CD8-positive, alpha-beta memory T cell (primary cell): ENCODE data around the gene WWTR1. TPM values are rescaled to one million over a fixed set of nuclear protein-coding genes. Genes with fewer than 3 reads are reported as not detected.

Experiments
- CTCF ChIA-PET: fragments of 350-600 bp; sonication (Branson Sonifier 250); formaldehyde crosslinking; loops from one replicate; lab custom pipeline; 2021; ENCODE audit warnings: antibody characterized with exemption; lab: Charles Lee
- POLR2A ChIA-PET: fragments of 350-600 bp; sonication (Branson Sonifier 250); formaldehyde crosslinking; loops from one replicate; lab custom pipeline; 2021; ENCODE audit warnings: antibody characterized with exemption; lab: Charles Lee
- DNase-seq, 5 donors: peaks; one replicate each; pipeline versions ENCODE4 v3.0.0 to v3.0.0-alpha.2; 2020 to 2022; ENCODE audit warnings: mixed read lengths in 1 of 5
- H3K27ac ChIP-seq: one replicate; pipeline ENCODE4 v1.7.0; 2013; ENCODE audit warnings: low read depth, mild to moderate bottlenecking, low read length, moderate library complexity
- H3K27me3 ChIP-seq: 2 replicates; pipeline ENCODE4 v1.7.0; 2013; ENCODE audit warnings: low read length, mild to moderate bottlenecking; ENCODE audit not compliant: insufficient read depth, poor library complexity, severe bottlenecking
- H3K36me3 ChIP-seq: 2 replicates; pipeline ENCODE4 v1.7.0; 2013; ENCODE audit warnings: mild to moderate bottlenecking, low read length, moderate library complexity; ENCODE audit not compliant: insufficient read depth
- H3K4me1 ChIP-seq: 2 replicates; pipeline ENCODE4 v1.7.0; 2013; ENCODE audit warnings: mild to moderate bottlenecking, low read length, moderate library complexity; ENCODE audit not compliant: insufficient read depth
- H3K4me3 ChIP-seq: 2 replicates; pipeline ENCODE4 v1.7.0; 2013; ENCODE audit warnings: mild to moderate bottlenecking, low read length
- H3K9me3 ChIP-seq: 2 replicates; pipeline ENCODE4 v1.7.0; 2013; ENCODE audit warnings: mild to moderate bottlenecking, low read length
- H3K27ac Mint-ChIP-seq, 8 donors: one replicate each; pipeline ENCODE4 v1.8.0; 2020 to 2021; ENCODE audit warnings: mixed read lengths in 8 of 8, mild to moderate bottlenecking in 6 of 8, inconsistent platforms in 3 of 8, moderate library complexity in 3 of 8
- H3K27me3 Mint-ChIP-seq, 2 donors: one replicate each; pipeline ENCODE4 v1.8.0; 2020 to 2021; ENCODE audit warnings: mixed read lengths in 2 of 2, mild to moderate bottlenecking in 1 of 2, moderate library complexity in 1 of 2
- H3K36me3 Mint-ChIP-seq, 3 donors: one replicate each; pipeline ENCODE4 v1.8.0; 2020 to 2021; ENCODE audit warnings: mixed read lengths in 3 of 3, inconsistent platforms in 1 of 3, mild to moderate bottlenecking in 1 of 3
- H3K4me1 Mint-ChIP-seq, 3 donors: one replicate each; pipeline ENCODE4 v1.8.0; 2020 to 2021; ENCODE audit warnings: mixed read lengths in 3 of 3, inconsistent platforms in 1 of 3, mild to moderate bottlenecking in 1 of 3
- H3K4me3 Mint-ChIP-seq, 7 donors: one replicate each; pipeline ENCODE4 v1.8.0; 2020 to 2021; ENCODE audit warnings: mixed read lengths in 7 of 7, mild to moderate bottlenecking in 6 of 7, moderate library complexity in 4 of 7, inconsistent platforms in 2 of 7
- H3K9me3 Mint-ChIP-seq, 5 donors: one replicate each; pipeline ENCODE4 v1.8.0; 2020 to 2022; ENCODE audit warnings: mixed read lengths in 5 of 5, mild to moderate bottlenecking in 3 of 5, moderate library complexity in 2 of 5, inconsistent platforms in 1 of 5
- polyA plus RNA-seq: library from polyadenylated mRNA; unstranded; fragments of 300-500 nt; fragmentation: Illumina TruSeq; gene quantifications from one replicate; pipeline ENCODE4 v1.2.3, GENCODE V29; 2021
- total RNA-seq, 2 experiments: library from RNA; stranded (reverse); gene quantifications; one replicate each; pipeline ENCODE4 v1.2.3, GENCODE V29; 2021

WWTR1 gene
- total and polyA plus RNA-seq, 3 experiments from 2014 or later = 0.60 to 1.9 (median 0.98) TPM

DNA sequence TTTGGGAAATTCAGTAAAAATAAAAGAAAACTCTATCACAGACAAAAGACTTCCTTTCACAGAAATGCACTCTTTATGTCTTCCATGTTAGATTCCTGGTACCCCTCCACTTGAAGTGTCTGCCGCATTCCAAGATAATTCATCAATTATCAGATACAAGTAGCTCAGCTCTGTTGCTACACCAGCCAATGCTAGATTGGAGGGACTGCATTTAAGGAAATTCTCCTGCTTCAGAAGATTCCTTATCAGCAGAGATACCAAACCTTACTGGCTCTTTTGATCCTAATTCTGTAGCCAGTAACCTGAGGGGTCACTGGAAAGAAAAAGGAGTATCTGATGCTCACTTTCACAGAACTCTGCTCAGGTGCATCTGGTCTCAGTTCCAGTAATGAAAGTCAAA is 119.5 kb downstream of the WWTR1 start:
- POLR2A ChIA-PET = no interaction called here
- H3K27me3 ChIP-seq = no peaks in the 10 kb centered on the region
- no peak overlapping the region for H3K4me3 Mint-ChIP-seq
- DNase-seq = no peak
- no peaks in the 10 kb centered on the region for H3K9me3 ChIP-seq
- no peaks in the 10 kb centered on the region for H3K4me1 ChIP-seq
- H3K36me3 ChIP-seq = no peaks in the 10 kb centered on the region
- no peaks in the 10 kb centered on the region for H3K9me3 Mint-ChIP-seq
- H3K27ac ChIP-seq = no peak overlapping the region
- no peaks in the 10 kb centered on the region for H3K4me1 Mint-ChIP-seq
- peaks cover 0 to 3% of the 10 kb centered on the region in 2 donors for H3K27me3 Mint-ChIP-seq
- no peak overlapping the region for H3K27ac Mint-ChIP-seq
- peaks cover 0 to 2% (median 0%) of the 10 kb centered on the region in 3 donors for H3K36me3 Mint-ChIP-seq
- CTCF ChIA-PET = no interaction called here
- no peak overlapping the region for H3K4me3 ChIP-seq

DNA sequence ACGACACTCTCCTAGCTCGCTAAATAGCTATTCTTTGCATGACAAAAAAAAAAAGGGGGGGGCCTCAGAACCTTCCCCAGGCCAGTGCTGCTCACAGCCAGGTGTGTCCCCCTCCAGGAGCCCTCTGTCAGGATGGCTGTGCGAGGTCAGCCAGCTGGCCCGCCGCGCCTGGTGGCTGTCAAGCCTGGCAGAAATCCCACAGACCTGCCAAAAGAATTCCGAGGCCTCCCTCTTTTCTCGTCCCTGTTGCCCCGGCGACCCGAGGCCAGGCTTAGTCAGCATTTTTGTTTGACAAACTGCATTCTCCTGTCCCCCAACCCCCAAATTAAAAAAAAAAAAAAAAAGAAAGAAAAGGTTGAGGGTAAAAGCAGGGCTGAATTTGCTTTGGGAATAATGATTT is 121.4 kb downstream of the WWTR1 start:
- Mint-ChIP-seq H3K27ac (no peak overlapping the region), H3K36me3 (peaks cover 0 to 2% (median 0%) of the 10 kb centered on the region in 3 donors), H3K4me1 (peaks cover 0 to 8% (median 2%) of the 10 kb centered on the region in 3 donors), H3K9me3 (no peaks in the 10 kb centered on the region), H3K4me3 (no peak overlapping the region), H3K27me3 (peaks cover 0 to 2% of the 10 kb centered on the region in 2 donors)
- ChIA-PET CTCF (no interaction called here), POLR2A (no interaction called here)
- Histone ChIP-seq H3K9me3 (no peaks in the 10 kb centered on the region), H3K4me3 (no peak overlapping the region), H3K4me1 (no peaks in the 10 kb centered on the region), H3K36me3 (no peaks in the 10 kb centered on the region), H3K27ac (no peak overlapping the region), H3K27me3 (no peaks in the 10 kb centered on the region)
- DNase-seq = no peak

DNA sequence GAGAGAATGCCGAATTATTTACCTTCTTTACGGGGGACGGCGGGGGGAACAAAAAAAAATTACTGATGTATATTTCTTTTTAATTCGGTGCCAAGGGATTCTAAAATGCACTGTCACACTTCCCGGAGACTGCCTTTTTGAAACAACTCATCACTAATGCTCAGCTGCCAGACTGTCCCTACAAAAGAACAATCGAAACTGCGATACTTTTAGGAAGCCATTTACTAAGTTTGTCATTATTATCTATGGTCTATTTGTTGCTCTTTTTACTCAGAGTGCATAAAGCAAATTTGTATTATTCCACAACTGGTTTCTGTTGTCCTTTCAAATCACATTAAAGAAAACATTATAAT is 122.5 kb downstream of the WWTR1 start:
- H3K9me3 ChIP-seq = no peaks in the 10 kb centered on the region
- H3K4me1 ChIP-seq = no peaks in the 10 kb centered on the region
- peaks cover 0 to 3% of the 10 kb centered on the region in 2 donors for H3K27me3 Mint-ChIP-seq
- no peak overlapping the region for H3K27ac ChIP-seq
- no peaks in the 10 kb centered on the region for H3K36me3 ChIP-seq
- no peaks in the 10 kb centered on the region for H3K27me3 ChIP-seq
- H3K4me1 Mint-ChIP-seq = peaks cover 0 to 8% (median 2%) of the 10 kb centered on the region in 3 donors
- ChIA-PET POLR2A (no interaction called here), CTCF (no interaction called here)
- DNase-seq = no peak
- H3K27ac Mint-ChIP-seq = no peak overlapping the region
- no peak overlapping the region for H3K4me3 ChIP-seq
- H3K4me3 Mint-ChIP-seq = no peak overlapping the region
- H3K9me3 Mint-ChIP-seq = no peaks in the 10 kb centered on the region
- H3K36me3 Mint-ChIP-seq = peaks cover 0 to 2% (median 0%) of the 10 kb centered on the region in 3 donors

DNA sequence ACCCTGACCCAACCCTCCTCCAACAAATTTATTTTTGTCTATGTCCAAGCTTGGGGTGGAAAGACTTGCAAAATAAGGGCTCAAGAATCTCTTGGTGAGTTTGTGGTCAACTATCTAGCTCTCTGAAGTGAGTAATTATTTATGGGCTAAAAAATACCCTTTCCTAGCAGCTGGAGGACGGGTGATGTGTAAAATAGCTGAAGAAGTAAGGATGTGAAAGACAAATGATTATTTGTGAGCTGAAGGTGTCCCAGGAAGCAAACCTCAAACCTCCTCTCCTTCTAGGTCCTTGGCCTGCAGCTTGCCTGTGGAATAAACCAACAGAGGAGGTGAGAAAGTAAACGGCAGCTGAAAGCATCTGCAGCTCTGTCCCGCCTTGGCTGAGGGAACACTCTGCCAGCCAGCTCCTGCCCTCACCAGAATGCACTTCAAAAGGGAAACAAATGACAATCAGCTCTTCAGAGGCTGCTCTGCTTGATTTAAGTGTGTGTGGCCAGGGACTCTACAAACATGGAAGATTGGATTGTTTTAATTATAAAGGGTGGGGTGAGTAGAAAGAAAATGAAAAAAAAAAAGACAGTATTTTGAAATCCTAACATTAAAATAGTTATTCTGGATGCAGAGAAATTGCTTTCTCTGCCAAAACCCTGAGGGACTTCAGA is 123.0 kb downstream of the WWTR1 start:
- no peak overlapping the region for H3K27ac ChIP-seq
- no peaks in the 10 kb centered on the region for H3K36me3 ChIP-seq
- DNase-seq = no peak
- H3K4me1 Mint-ChIP-seq = peaks cover 0 to 8% (median 2%) of the 10 kb centered on the region in 3 donors
- CTCF ChIA-PET = no interaction called here
- no peaks in the 10 kb centered on the region for H3K9me3 Mint-ChIP-seq
- POLR2A ChIA-PET = no interaction called here
- H3K4me1 ChIP-seq = no peaks in the 10 kb centered on the region
- no peak overlapping the region for H3K4me3 ChIP-seq
- no peaks in the 10 kb centered on the region for H3K27me3 ChIP-seq
- no peak overlapping the region for H3K4me3 Mint-ChIP-seq
- no peaks in the 10 kb centered on the region for H3K9me3 ChIP-seq
- peak overlapping the region in 1 of 8 donors; percentile 13 for H3K27ac Mint-ChIP-seq
- peaks cover 0 to 3% of the 10 kb centered on the region in 2 donors for H3K27me3 Mint-ChIP-seq
- H3K36me3 Mint-ChIP-seq = peaks cover 0 to 2% (median 0%) of the 10 kb centered on the region in 3 donors

DNA sequence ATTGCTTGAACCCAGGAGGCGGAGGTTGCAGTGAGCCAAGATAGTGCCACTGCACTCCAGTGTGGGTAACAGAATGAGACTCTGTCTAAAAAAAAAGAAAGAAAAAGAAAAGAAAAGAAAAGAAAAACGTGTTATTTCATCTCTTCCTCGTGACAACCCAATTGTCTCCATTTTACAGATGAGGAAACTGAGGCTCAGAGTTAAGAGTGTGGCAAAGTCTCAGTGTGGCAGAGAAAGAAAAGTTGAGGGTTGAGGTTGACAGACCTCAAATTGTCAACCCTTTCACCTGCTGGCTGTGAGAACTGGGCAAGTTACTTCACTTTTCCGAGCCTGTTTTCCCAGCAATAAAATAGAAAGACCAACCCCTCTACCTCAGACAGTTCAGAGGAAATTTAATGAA is 123.7 kb downstream of the WWTR1 start:
- ChIA-PET CTCF (no interaction called here), POLR2A (no interaction called here)
- no peak overlapping the region for H3K4me3 Mint-ChIP-seq
- H3K9me3 ChIP-seq = no peaks in the 10 kb centered on the region
- no peaks in the 10 kb centered on the region for H3K36me3 ChIP-seq
- no peak overlapping the region for H3K27ac Mint-ChIP-seq
- no peaks in the 10 kb centered on the region for H3K9me3 Mint-ChIP-seq
- no peak overlapping the region for H3K4me3 ChIP-seq
- no peak for DNase-seq
- no peak overlapping the region for H3K27ac ChIP-seq
- peaks cover 0 to 3% of the 10 kb centered on the region in 2 donors for H3K27me3 Mint-ChIP-seq
- no peaks in the 10 kb centered on the region for H3K4me1 ChIP-seq
- peaks cover 0 to 2% (median 0%) of the 10 kb centered on the region in 3 donors for H3K36me3 Mint-ChIP-seq
- peaks cover 0 to 8% (median 2%) of the 10 kb centered on the region in 3 donors for H3K4me1 Mint-ChIP-seq
- no peaks in the 10 kb centered on the region for H3K27me3 ChIP-seq

DNA sequence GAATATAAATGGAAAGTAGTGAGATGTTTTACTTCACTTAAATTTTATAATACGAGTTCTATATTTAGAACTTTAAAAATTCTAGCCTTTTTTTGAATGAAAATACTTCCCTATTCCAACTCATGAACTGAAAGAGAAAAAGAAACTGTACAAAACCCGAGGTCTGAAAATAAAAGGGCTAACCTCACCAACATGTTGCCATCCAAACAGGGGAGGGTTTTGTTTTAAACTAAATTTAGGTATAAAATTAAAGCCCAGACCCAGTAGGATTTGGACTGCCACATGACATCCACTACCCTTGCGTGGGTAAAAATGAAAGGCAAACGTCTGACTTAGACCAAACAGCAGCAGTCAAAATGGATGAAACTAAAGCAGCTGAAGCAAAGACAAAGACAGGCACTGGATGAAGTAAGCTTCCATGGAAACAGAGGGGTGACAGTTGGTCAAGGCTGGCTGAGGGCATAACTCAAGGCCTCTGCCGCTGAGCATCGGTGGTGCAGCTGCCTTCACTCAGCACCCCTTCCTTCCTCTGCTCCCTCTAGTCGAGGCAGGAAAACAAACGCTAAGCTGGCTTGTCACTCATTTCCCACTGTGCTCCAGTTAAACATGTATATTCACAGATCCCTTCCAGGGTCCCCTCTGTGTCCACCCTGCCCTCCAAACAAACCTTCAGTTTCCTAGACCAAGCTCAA is 125.2 kb downstream of the WWTR1 start:
- H3K27me3 ChIP-seq = no peaks in the 10 kb centered on the region
- H3K36me3 ChIP-seq = no peaks in the 10 kb centered on the region
- peaks cover 0 to 1% (median 0%) of the 10 kb centered on the region in 3 donors for H3K36me3 Mint-ChIP-seq
- H3K27me3 Mint-ChIP-seq = peaks cover 0 to 3% of the 10 kb centered on the region in 2 donors
- no peaks in the 10 kb centered on the region for H3K4me1 ChIP-seq
- no peak overlapping the region for H3K4me3 Mint-ChIP-seq
- no peak overlapping the region for H3K27ac Mint-ChIP-seq
- ChIA-PET POLR2A (no interaction called here), CTCF (interaction anchor here (1.0 kb wide), 1 partner anchor 240 kb away, joined by 4 read pairs; no protein-coding TSS in a partner anchor)
- no peaks in the 10 kb centered on the region for H3K9me3 ChIP-seq
- DNase-seq = no peak
- no peak overlapping the region for H3K27ac ChIP-seq
- H3K9me3 Mint-ChIP-seq = no peaks in the 10 kb centered on the region
- H3K4me3 ChIP-seq = no peak overlapping the region
- peaks cover 7 to 14% (median 8%) of the 10 kb centered on the region in 3 donors for H3K4me1 Mint-ChIP-seq

DNA sequence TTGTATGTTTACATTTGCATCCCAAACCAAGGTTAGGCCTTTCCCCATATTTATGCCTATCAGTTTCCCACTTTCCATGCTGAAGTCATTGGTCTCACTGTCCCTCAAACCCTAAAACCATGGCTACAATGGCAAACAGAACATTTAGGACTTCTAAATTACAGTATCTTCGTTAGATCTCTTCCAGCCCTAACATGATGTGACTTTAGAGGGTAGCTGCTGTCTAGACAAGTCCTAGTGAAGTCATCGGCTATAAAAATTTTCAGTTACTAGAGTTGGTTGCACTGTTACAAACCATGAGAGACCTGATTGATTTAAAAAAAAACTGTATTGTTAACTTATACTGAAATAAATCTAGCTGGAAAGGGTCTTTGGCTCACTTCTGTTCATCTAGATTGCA is 128.7 kb downstream of the WWTR1 start:
- POLR2A ChIA-PET = no interaction called here
- H3K9me3 ChIP-seq = no peaks in the 10 kb centered on the region
- no peak overlapping the region for H3K4me3 ChIP-seq
- H3K27me3 Mint-ChIP-seq = peaks cover 0 to 5% of the 10 kb centered on the region in 2 donors
- H3K36me3 ChIP-seq = no peaks in the 10 kb centered on the region
- no peak for DNase-seq
- CTCF ChIA-PET = no interaction called here
- H3K27me3 ChIP-seq = no peaks in the 10 kb centered on the region
- H3K27ac ChIP-seq = no peak overlapping the region
- H3K27ac Mint-ChIP-seq = no peak overlapping the region
- H3K4me1 Mint-ChIP-seq = peaks cover 14 to 19% (median 16%) of the 10 kb centered on the region in 3 donors
- no peaks in the 10 kb centered on the region for H3K4me1 ChIP-seq
- no peak overlapping the region for H3K4me3 Mint-ChIP-seq
- no peaks in the 10 kb centered on the region for H3K9me3 Mint-ChIP-seq
- H3K36me3 Mint-ChIP-seq = peaks cover 0 to 3% (median 0%) of the 10 kb centered on the region in 3 donors

DNA sequence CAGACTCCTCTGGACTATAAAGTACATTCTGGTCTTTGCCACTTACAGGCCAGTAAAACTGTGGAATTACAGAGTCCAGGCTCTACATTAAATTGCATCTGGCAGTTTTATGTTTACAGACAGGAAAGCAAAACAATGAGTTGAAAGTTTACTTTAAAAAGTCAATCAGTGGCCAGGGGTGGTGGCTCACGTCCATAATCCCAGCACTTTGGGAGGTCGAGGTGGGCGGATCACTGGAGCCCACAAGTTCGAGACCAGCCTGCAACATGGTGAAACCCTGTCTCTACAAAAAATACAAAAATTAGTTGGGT is 129.5 kb downstream of the WWTR1 start:
- CTCF ChIA-PET = no interaction called here
- H3K27ac Mint-ChIP-seq = peak overlapping the region in 1 of 8 donors; percentile 3
- DNase-seq = no peak
- POLR2A ChIA-PET = no interaction called here
- Histone ChIP-seq H3K27ac (no peak overlapping the region), H3K4me3 (no peak overlapping the region), H3K27me3 (no peaks in the 10 kb centered on the region), H3K36me3 (no peaks in the 10 kb centered on the region), H3K4me1 (no peaks in the 10 kb centered on the region), H3K9me3 (no peaks in the 10 kb centered on the region)
- peaks cover 3 to 5% of the 10 kb centered on the region in 2 donors for H3K27me3 Mint-ChIP-seq
- peaks cover 0 to 6% (median 3%) of the 10 kb centered on the region in 3 donors for H3K36me3 Mint-ChIP-seq
- H3K4me1 Mint-ChIP-seq = peaks cover 14 to 19% (median 16%) of the 10 kb centered on the region in 3 donors
- H3K9me3 Mint-ChIP-seq = no peaks in the 10 kb centered on the region
- H3K4me3 Mint-ChIP-seq = peak overlapping the region in 1 of 7 donors; percentile 1
